MM.1S (cell line): Measurements from ENCODE around the gene SH3PXD2B.

Source experiments
- DNase-seq: peaks from one replicate; pipeline ENCODE4 v3.0.0-alpha.2; 2015
- H2AFZ ChIP-seq: fragments of 300-600 bp; sonication (generic); 2 replicates; pipeline ENCODE4 v1.6.0; 2016; ENCODE audit warnings: antibody characterized with exemption, low read length
- H3F3A ChIP-seq: fragments of 300-600 bp; sonication (generic); 2 replicates; pipeline ENCODE4 v1.6.1; 2016; ENCODE audit warnings: mild to moderate bottlenecking, antibody characterized with exemption, low read length, moderate library complexity, mixed read lengths; ENCODE audit not compliant: insufficient read depth
- H3K27ac ChIP-seq: fragments of 300-600 bp; sonication (generic); 2 replicates; pipeline ENCODE4 v1.5.1; 2016; ENCODE audit warnings: mild to moderate bottlenecking, low read length
- H3K27me3 ChIP-seq: fragments of 300-600 bp; sonication (generic); replicated peaks from 2 replicates; pipeline ENCODE4 v1.6.0; 2016; ENCODE audit warnings: low read length; ENCODE audit not compliant: insufficient read depth
- H3K36me3 ChIP-seq: fragments of 300-600 bp; sonication (generic); replicated peaks from 2 replicates; pipeline ENCODE4 v1.6.1; 2016; ENCODE audit warnings: mild to moderate bottlenecking, low read length, mixed read lengths; ENCODE audit not compliant: insufficient read depth
- H3K4me1 ChIP-seq: fragments of 300-600 bp; sonication (generic); 2 replicates; pipeline ENCODE4 v1.6.1; 2016; ENCODE audit warnings: low read length, mixed read lengths
- H3K4me2 ChIP-seq: fragments of 300-600 bp; sonication (generic); 2 replicates; pipeline ENCODE4 v1.6.0; 2016; ENCODE audit warnings: low read depth, low read length
- H3K4me3 ChIP-seq: fragments of 300-600 bp; sonication (generic); 2 replicates; pipeline ENCODE4 v1.5.1; 2016; ENCODE audit warnings: low read length, mixed read lengths
- H3K79me2 ChIP-seq: fragments of 300-600 bp; sonication (generic); 2 replicates; pipeline ENCODE4 v1.6.1; 2016; ENCODE audit warnings: mixed run types, low read length, mixed read lengths
- H3K9ac ChIP-seq: fragments of 300-600 bp; sonication (generic); 2 replicates; pipeline ENCODE4 v1.6.1; 2016; ENCODE audit warnings: low read length, mixed read lengths
- H3K9me2 ChIP-seq: fragments of 300-600 bp; sonication (generic); replicated peaks from 2 replicates; pipeline ENCODE4 v1.6.1; 2016; ENCODE audit warnings: mild to moderate bottlenecking, low read length, mixed read lengths; ENCODE audit not compliant: insufficient read depth
- H3K9me3 ChIP-seq: fragments of 300-600 bp; sonication (generic); replicated peaks from 2 replicates; pipeline ENCODE4 v1.6.1; 2016; ENCODE audit warnings: mild to moderate bottlenecking, low read length, mixed read lengths; ENCODE audit not compliant: insufficient read depth
- H4K20me1 ChIP-seq: fragments of 300-600 bp; sonication (generic); 2 replicates; pipeline ENCODE4 v1.6.1; 2016; ENCODE audit warnings: mild to moderate bottlenecking, low read length, moderate library complexity, mixed read lengths; ENCODE audit not compliant: insufficient read depth
- EZH2 ChIP-seq: fragments of 300-600 bp; sonication (generic); optimal IDR thresholded peaks from 2 replicates; pipeline ENCODE3; 2017; ENCODE audit warnings: low read depth, mild to moderate bottlenecking, antibody characterized with exemption, low read length, mixed read lengths
- EZH2phosphoT487 ChIP-seq: fragments of 300-600 bp; sonication (generic); IDR thresholded peaks from 2 replicates; pipeline ENCODE4 v1.6.1; 2018; ENCODE audit warnings: antibody characterized with exemption, low read length
- TF ChIP-seq, protein P1 (sequence below): fragments of 300-600 bp; sonication (generic); IDR thresholded peaks from 2 replicates; pipeline ENCODE4 v1.5.1; 2016; ENCODE audit warnings: antibody characterized with exemption, low read length, mixed read lengths

The SH3PXD2B gene

DNA sequence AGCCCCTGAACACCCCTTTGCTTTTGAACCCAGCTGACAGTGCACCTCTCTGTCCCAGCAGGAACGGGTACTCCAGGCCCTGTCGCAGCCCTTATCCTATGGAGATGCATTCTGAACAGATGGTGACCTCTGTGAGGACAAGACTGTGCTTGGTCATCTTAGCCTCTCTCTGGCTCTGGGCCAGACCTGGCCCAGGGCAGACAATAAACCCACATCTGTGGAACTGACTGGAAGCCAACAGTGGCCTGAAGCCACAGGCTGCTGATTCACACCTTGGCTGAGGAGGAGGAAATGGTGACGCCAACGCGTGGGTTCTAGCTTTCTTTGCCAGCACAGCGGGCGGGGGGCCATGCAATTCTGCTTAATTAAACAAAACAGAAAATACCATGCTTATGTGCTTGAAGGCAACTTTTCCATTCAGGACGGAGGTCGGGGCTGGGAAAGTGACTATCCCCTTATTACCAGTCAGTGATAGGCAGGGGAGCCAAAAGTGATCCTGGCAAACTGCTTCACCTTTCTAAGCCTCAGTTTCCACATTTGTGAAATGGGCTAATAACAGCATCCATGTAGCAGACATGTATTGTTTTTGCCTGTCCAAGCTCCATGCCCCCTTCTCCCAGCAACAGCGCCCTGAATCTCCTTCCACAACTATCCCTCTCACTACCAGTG lies 10.8 kb downstream of the SH3PXD2B start:
- Histone ChIP-seq H3K27me3 (no peaks in the 10 kb centered on the region), H3K4me2 (no peak overlapping the region), H3K9me3 (no peaks in the 10 kb centered on the region), H3F3A (no peaks in the 10 kb centered on the region), H3K79me2 (no peaks in the 10 kb centered on the region), H2AFZ (no peak overlapping the region), H3K36me3 (no peaks in the 10 kb centered on the region), H3K9me2 (no peaks in the 10 kb centered on the region), H4K20me1 (no peaks in the 10 kb centered on the region), H3K27ac (no peak overlapping the region), H3K4me1 (no peaks in the 10 kb centered on the region), H3K4me3 (no peak overlapping the region), H3K9ac (no peak overlapping the region)
- DNase-seq: no peak
- TF ChIP-seq, protein P1, sequence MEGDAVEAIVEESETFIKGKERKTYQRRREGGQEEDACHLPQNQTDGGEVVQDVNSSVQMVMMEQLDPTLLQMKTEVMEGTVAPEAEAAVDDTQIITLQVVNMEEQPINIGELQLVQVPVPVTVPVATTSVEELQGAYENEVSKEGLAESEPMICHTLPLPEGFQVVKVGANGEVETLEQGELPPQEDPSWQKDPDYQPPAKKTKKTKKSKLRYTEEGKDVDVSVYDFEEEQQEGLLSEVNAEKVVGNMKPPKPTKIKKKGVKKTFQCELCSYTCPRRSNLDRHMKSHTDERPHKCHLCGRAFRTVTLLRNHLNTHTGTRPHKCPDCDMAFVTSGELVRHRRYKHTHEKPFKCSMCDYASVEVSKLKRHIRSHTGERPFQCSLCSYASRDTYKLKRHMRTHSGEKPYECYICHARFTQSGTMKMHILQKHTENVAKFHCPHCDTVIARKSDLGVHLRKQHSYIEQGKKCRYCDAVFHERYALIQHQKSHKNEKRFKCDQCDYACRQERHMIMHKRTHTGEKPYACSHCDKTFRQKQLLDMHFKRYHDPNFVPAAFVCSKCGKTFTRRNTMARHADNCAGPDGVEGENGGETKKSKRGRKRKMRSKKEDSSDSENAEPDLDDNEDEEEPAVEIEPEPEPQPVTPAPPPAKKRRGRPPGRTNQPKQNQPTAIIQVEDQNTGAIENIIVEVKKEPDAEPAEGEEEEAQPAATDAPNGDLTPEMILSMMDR: no peak
- TF ChIP-seq EZH2 (no peak), EZH2phosphoT487 (no peak)

DNA sequence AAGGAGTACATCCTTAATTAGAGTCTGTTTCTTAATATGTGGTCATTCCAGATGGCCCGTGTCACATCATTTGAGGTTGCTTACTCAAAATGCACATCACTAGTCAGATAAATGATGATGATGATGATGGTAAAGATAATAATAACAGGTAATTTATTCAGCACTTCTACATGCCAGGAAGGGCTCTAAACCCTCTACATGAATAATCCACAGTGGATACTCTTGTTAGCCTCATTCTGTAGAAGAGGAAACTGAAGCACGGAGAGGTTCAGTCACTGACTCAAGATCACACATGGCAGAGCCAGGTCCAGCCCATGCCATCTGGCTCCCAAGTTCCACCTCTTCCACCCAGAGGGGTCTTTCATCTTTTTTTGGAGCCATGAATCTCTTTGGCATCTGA lies 11.7 kb downstream of the SH3PXD2B start:
- H4K20me1 ChIP-seq: no peaks in the 10 kb centered on the region

DNA sequence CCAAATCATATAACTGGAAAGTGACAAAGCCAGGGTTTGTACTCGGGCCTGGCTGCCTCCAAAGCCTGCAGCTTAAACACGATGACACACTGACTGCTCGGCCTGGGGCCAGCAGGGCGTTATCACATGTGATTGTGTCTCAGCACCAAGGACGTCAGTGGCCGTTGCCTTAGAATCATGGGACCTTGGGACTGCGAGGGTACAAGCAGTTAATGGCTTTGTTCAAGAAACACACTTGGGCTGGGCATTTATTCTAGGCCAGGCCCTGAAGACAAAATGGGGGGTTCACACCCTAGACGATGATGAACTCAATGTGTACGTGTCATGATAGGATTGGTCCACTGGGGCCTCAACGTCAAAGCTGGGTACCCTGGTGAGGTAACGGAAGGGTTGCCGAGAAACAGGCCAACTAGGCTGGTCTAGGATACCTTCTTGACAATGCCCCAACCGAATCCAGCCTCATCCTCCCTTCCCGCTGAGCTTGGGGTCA lies 13.0 kb downstream of the SH3PXD2B start:
- H3K27me3 ChIP-seq: no peaks in the 10 kb centered on the region
- H3K4me1 ChIP-seq: no peaks in the 10 kb centered on the region
- H3K27ac ChIP-seq: no peak overlapping the region
- no peak overlapping the region for H2AFZ ChIP-seq
- H3K79me2 ChIP-seq: no peaks in the 10 kb centered on the region
- no peaks in the 10 kb centered on the region for H4K20me1 ChIP-seq
- H3F3A ChIP-seq: no peaks in the 10 kb centered on the region
- no peaks in the 10 kb centered on the region for H3K36me3 ChIP-seq
- no peak overlapping the region for H3K9ac ChIP-seq
- H3K4me2 ChIP-seq: no peak overlapping the region
- H3K4me3 ChIP-seq: no peak overlapping the region
- TF ChIP-seq EZH2 (no peak), EZH2phosphoT487 (no peak)
- TF ChIP-seq, protein P1: no peak
- no peaks in the 10 kb centered on the region for H3K9me2 ChIP-seq
- no peaks in the 10 kb centered on the region for H3K9me3 ChIP-seq
- no peak for DNase-seq

More for the DNA sequence above, 11.7 kb downstream of the SH3PXD2B start:
- no peak for TF ChIP-seq EZH2phosphoT487
- TF ChIP-seq, protein P1: no peak
- no peak for TF ChIP-seq EZH2
- H2AFZ ChIP-seq: no peak overlapping the region
- no peaks in the 10 kb centered on the region for H3K27me3 ChIP-seq
- no peak overlapping the region for H3K4me2 ChIP-seq
- no peaks in the 10 kb centered on the region for H3K9me3 ChIP-seq
- no peaks in the 10 kb centered on the region for H3K79me2 ChIP-seq
- H3K9ac ChIP-seq: no peak overlapping the region
- H3F3A ChIP-seq: no peaks in the 10 kb centered on the region
- H3K36me3 ChIP-seq: no peaks in the 10 kb centered on the region
- no peaks in the 10 kb centered on the region for H3K4me1 ChIP-seq
- H3K9me2 ChIP-seq: no peaks in the 10 kb centered on the region
- H3K4me3 ChIP-seq: no peak overlapping the region
- no peak overlapping the region for H3K27ac ChIP-seq
- DNase-seq: no peak
